NB4 (cell line): ENCODE measurements around the gene FNBP1L.

Source experiments
- DNase-seq: peaks from one replicate; pipeline ENCODE4 v3.0.0; 2010; ENCODE audit warnings: low read depth
- H3K4me3 ChIP-seq: one replicate; pipeline ENCODE4 v1.5.1; 2011; ENCODE audit warnings: mild to moderate bottlenecking, low read depth, low read length, moderate library complexity
- MYC ChIP-seq: IDR thresholded peaks from 2 replicates; pipeline ENCODE4 v1.6.1; 2011; ENCODE audit warnings: low read depth, low read length
- POLR2A ChIP-seq: IDR thresholded peaks from 2 replicates; pipeline ENCODE4 v1.6.1; 2011; ENCODE audit warnings: mild to moderate bottlenecking; ENCODE audit not compliant: insufficient read length; ENCODE audit errors: extremely low read depth
- TF ChIP-seq, protein P1 (sequence below): IDR thresholded peaks from 2 replicates; pipeline ENCODE4 v1.6.1; 2011; ENCODE audit warnings: low read depth, low read length
- TF ChIP-seq, protein P2 (sequence below): IDR thresholded peaks from one replicate; pipeline ENCODE4 v1.5.1; 2012; ENCODE audit warnings: low read depth, low read length

FNBP1L gene

DNA sequence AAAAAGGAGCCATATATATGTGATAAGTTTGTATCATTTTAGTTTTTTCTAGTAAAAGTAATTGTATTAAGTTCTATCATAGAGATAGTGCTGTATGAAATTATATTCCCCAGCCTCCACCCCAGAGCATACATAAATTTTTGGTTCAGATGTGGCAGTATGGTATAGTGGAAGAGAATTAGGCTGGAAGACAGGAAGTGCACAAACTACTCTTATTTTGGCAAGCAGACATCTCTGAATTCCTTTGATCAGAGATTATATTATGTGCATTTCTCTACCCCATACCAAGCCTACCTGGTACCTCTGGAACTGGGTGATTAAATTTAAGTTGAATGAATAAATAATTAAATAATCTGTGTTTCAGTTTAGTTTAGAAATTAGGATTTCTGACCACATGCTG is 55.9 kb downstream of the FNBP1L start:
- no peak overlapping the region for H3K4me3 ChIP-seq
- DNase-seq: no peak
- TF ChIP-seq, protein P1, sequence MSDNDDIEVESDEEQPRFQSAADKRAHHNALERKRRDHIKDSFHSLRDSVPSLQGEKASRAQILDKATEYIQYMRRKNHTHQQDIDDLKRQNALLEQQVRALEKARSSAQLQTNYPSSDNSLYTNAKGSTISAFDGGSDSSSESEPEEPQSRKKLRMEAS: no peak
- TF ChIP-seq POLR2A: no peak
- no peak for TF ChIP-seq MYC

DNA sequence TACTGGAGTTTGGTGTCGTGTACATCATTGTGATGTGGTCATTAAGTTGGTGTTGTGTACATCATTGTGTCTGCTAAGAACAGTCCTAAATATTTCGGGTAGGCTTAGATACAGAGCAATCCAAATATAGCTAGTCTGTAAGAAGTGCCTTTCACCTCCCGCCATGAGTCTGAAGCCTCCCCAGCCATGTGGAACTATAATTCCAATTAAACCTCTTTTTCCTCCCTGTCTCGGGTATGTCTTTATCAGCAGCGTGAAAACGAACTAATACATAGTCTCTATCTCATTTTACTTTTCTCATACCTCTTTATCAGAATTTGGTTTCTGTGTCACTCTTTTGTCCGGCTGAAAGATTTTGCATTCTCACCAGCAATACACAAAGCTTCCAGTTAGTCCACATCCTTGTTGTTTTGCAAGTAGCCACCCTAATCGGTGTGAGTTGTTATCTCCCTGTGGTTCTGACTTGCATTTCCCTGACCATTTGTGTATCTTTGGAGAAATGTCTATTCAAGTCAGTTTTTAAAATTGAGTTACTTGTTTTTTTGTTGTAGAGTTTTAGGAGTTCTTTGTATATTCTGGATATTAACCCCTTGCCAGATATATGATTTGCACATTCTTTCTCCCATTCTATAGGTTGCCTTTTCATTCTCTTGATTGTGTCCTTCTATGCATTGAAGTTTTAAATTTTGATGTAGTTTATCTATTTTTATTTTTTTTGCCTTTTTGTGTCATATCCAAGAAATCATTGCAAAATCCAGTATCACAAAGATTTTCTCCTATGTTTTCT is 56.5 kb downstream of the FNBP1L start:
- H3K4me3 ChIP-seq: no peak overlapping the region
- TF ChIP-seq, protein P2, sequence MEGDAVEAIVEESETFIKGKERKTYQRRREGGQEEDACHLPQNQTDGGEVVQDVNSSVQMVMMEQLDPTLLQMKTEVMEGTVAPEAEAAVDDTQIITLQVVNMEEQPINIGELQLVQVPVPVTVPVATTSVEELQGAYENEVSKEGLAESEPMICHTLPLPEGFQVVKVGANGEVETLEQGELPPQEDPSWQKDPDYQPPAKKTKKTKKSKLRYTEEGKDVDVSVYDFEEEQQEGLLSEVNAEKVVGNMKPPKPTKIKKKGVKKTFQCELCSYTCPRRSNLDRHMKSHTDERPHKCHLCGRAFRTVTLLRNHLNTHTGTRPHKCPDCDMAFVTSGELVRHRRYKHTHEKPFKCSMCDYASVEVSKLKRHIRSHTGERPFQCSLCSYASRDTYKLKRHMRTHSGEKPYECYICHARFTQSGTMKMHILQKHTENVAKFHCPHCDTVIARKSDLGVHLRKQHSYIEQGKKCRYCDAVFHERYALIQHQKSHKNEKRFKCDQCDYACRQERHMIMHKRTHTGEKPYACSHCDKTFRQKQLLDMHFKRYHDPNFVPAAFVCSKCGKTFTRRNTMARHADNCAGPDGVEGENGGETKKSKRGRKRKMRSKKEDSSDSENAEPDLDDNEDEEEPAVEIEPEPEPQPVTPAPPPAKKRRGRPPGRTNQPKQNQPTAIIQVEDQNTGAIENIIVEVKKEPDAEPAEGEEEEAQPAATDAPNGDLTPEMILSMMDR: no peak
- no peak for TF ChIP-seq POLR2A
- TF ChIP-seq MYC: no peak
- TF ChIP-seq, protein P1: no peak
- DNase-seq: no peak

DNA sequence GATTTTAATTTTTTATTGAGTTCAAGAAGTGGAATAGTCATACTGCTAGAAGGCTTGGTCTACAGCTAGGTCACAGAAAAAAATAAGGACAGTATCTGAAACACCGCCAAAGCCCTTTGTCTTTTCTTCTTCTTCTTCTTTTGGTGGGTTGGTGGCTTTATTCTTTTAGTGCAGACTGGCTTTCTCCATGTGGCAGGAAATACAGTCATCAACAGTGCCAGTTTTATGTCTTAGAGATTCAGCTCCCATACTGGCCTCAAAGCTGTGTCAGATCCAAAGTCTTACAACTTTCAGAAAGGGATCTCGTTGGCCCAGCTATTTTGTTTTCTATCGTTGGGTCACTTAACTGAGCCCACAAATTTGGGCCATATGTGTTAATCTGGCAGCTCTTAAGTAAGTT is 58.2 kb downstream of the FNBP1L start:
- TF ChIP-seq, protein P2: no peak
- no peak for TF ChIP-seq MYC
- TF ChIP-seq, protein P1: 0 out of 2 replicates have a peak, but pooled peaks have one; percentile 6
- no peak overlapping the region for H3K4me3 ChIP-seq
- DNase-seq: no peak

DNA sequence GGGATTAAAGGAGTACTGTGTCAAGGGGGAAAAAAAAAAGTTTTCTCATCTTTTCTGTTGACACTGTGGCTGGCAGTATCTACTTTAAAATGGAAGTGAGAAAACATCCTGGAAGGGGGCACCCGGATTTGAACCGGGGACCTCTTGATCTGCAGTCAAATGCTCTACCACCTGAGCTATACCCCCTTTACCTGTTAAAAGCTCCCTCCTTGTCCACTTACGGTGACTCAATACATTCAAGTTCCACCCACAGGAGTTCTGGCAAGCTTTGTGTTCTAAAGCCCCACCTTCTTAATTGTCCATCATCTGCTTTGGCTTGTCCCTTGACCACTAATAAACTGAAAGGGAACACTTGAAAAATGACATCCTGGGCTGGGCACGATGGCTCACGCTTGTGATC is 68.2 kb downstream of the FNBP1L start:
- no peak overlapping the region for H3K4me3 ChIP-seq
- TF ChIP-seq, protein P1: no peak
- TF ChIP-seq, protein P2: no peak
- no peak for TF ChIP-seq POLR2A
- TF ChIP-seq MYC: no peak
- DNase-seq: no peak

DNA sequence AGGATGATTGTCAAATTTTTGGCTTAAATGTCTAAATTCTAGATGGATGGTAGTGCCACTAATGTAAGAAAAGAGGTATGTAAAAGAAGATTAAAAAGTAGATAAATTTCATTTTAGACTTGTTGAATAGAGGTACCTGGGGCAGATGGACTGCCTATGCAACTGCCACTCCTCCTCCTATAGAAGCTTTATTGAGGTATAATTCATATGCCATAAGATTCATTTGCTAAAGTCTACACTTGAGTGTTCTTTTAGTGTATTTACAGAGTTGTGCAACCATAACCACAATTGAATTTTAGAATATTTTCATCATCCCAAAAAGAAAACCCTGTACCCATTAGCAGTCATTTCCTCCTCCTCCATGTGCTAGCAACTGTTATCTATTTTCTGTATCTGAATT is 70.6 kb downstream of the FNBP1L start:
- peak; percentile 14 for DNase-seq
- TF ChIP-seq, protein P2: no peak
- TF ChIP-seq, protein P1: no peak
- TF ChIP-seq POLR2A: no peak
- no peak for TF ChIP-seq MYC
- no peak overlapping the region for H3K4me3 ChIP-seq

DNA sequence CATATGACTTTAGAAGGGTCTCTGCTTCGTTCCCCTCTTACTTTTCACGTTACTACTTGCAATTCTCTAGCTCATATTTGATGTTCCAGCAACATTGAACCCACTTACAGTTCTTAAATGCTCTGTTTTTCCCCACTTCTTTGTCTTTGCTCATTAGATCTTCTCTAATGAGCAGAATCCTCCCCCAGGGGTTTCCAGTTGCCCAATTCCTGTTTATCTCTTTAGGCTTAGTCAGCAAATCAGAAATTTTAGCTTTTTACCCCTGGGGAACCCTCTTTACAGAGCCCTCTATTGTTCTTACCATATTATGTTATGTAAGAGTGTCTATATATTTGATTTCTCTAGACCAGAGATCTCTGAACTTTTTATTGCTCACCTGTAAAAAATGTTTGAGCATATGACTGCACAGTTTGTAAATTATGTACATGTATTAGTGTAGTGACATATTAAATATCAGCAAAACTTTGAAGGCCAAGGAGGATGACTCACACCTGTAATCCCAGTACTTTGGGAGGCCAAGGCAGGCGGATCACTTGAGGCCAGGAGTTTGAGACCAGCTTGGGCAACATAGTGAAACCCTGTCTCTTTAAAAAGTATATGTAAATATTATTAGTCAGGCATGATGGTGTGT is 71.4 kb downstream of the FNBP1L start:
- TF ChIP-seq, protein P2: no peak
- TF ChIP-seq MYC (no peak), POLR2A (no peak)
- TF ChIP-seq, protein P1: no peak
- DNase-seq: peak; percentile 17
- no peak overlapping the region for H3K4me3 ChIP-seq
